Fibroblast of lung (primary cell): Measurements from ENCODE around the gene ART4. TPM values are rescaled to one million over a fixed set of nuclear protein-coding genes. Genes with fewer than 3 reads are reported as not detected.

Experiments
- DNase-seq, 2 donors: peaks; one replicate each; pipeline versions ENCODE4 v3.0.0 to v3.0.0-alpha.2; 2010; ENCODE audit warnings: low read depth in 2 of 2
- H2AFZ ChIP-seq: 2 replicates; pipeline ENCODE4 v1.5.1; 2012; ENCODE audit warnings: low read length, control low read depth, inconsistent platforms
- H3K27ac ChIP-seq: 2 replicates; pipeline ENCODE4 v1.5.1; 2011; ENCODE audit warnings: low read length, control low read depth; ENCODE audit not compliant: insufficient read depth
- H3K27me3 ChIP-seq: 2 replicates; pipeline ENCODE4 v1.5.1; 2011; ENCODE audit warnings: mild to moderate bottlenecking, low read length; ENCODE audit not compliant: control insufficient read depth, insufficient read depth
- H3K36me3 ChIP-seq: 2 replicates; pipeline ENCODE4 v1.5.1; 2011; ENCODE audit warnings: low read length; ENCODE audit not compliant: control insufficient read depth, insufficient read depth
- H3K4me1 ChIP-seq: 2 replicates; pipeline ENCODE4 v1.5.1; 2011; ENCODE audit warnings: low read length; ENCODE audit not compliant: control insufficient read depth, insufficient read depth; ENCODE audit errors: extremely low read depth
- H3K4me2 ChIP-seq: 2 replicates; pipeline ENCODE4 v1.5.1; 2011; ENCODE audit warnings: low read length, control low read depth; ENCODE audit not compliant: insufficient read depth; ENCODE audit errors: extremely low read depth
- H3K4me3 ChIP-seq, 4 experiments: fragments of 200-600 bp in 1 of 4; sonication (generic) in 1 of 4; replicated peaks in 1 of 4; 2 replicates each; pipeline ENCODE4 v1.5.1; 2011 to 2016; ENCODE audit warnings: low read length in 4 of 4, low read depth in 3 of 4, mild to moderate bottlenecking in 3 of 4, control low read depth in 2 of 4, inconsistent platforms in 1 of 4, mixed read lengths in 1 of 4; ENCODE audit not compliant: insufficient read depth in 1 of 4; ENCODE audit errors: control extremely low read depth in 1 of 4
- H3K79me2 ChIP-seq: 2 replicates; pipeline ENCODE4 v1.5.1; 2012; ENCODE audit warnings: mild to moderate bottlenecking, low read length, inconsistent platforms; ENCODE audit not compliant: control insufficient read depth, insufficient read depth
- H3K9ac ChIP-seq: 2 replicates; pipeline ENCODE4 v1.5.1; 2011; ENCODE audit warnings: mild to moderate bottlenecking, low read length, control low read depth; ENCODE audit not compliant: insufficient read depth
- H3K9me3 ChIP-seq: 2 replicates; pipeline ENCODE4 v1.5.1; 2012; ENCODE audit warnings: low read depth, low read length; ENCODE audit not compliant: control insufficient read depth, insufficient read depth
- H4K20me1 ChIP-seq: 2 replicates; pipeline ENCODE4 v1.5.1; 2011; ENCODE audit warnings: low read length; ENCODE audit not compliant: control insufficient read depth, insufficient read depth; ENCODE audit errors: extremely low read depth
- CTCF ChIP-seq, 2 donors: IDR thresholded peaks in 1 of 2; conservative IDR thresholded peaks in 1 of 2; 1 replicate in 1 of 2; 2 replicates in 1 of 2; pipeline ENCODE4 v1.5.1; 2011 to 2012; ENCODE audit warnings: low read length in 2 of 2, control low read depth in 1 of 2, inconsistent platforms in 1 of 2, low read depth in 1 of 2, mild to moderate bottlenecking in 1 of 2
- EZH2 ChIP-seq: IDR thresholded peaks from 2 replicates; pipeline ENCODE4 v1.5.1; 2012; ENCODE audit warnings: low read length, control low read depth, mild to moderate bottlenecking; ENCODE audit errors: missing control alignments
- polyA plus RNA-seq, 2 donors: library from polyadenylated mRNA; depleted of rRNA in 1 of 2; stranded (reverse) in 1 of 2; unstranded in 1 of 2; fragments of >200 nt; gene quantifications; 2 replicates each; pipeline ENCODE4 v1.2.1, GENCODE V29; 2011 to 2012; ENCODE audit warnings: missing spikeins in 1 of 2
- total RNA-seq: library from RNA; depleted of rRNA; stranded (reverse); fragments of >200 nt; gene quantifications from 2 replicates; pipeline ENCODE4 v1.2.1, GENCODE V29; 2014

Gene ART4
- total and polyA plus RNA-seq, 2 donors (not counting 1 experiment from before 2014, with no cell fraction given): not detected

- H3K4me2 ChIP-seq: no peak overlapping the region
- H3K9me3 ChIP-seq: no peaks in the 10 kb centered on the region
- no peak overlapping the region for H2AFZ ChIP-seq
- H3K27me3 ChIP-seq: no peaks in the 10 kb centered on the region
- no peaks in the 10 kb centered on the region for H3K36me3 ChIP-seq
- H3K27ac ChIP-seq: no peak overlapping the region
- no peak overlapping the region for H3K4me3 ChIP-seq
- H4K20me1 ChIP-seq: no peaks in the 10 kb centered on the region
- H3K4me1 ChIP-seq: no peaks in the 10 kb centered on the region
- no peak for TF ChIP-seq EZH2
- no peak for TF ChIP-seq CTCF (conservative IDR thresholded peaks at IDR 0.05 in 1 of 2, IDR thresholded peaks at IDR 0.05 in 1 of 2; ENCODE audit: low read depth in 1 of 2, low read length in 2 of 2)
- H3K79me2 ChIP-seq: peaks cover 7% of the 10 kb centered on the region
- H3K9ac ChIP-seq: no peak overlapping the region
- peak in 1 of 2 donors; percentile 88 for DNase-seq
These were observed 48.3 kb downstream of the ART4 start for GRCh38 chr12:14795028-14795448.

- no peak for DNase-seq
- Histone ChIP-seq H3K4me3 (no peak overlapping the region), H3K4me2 (no peak overlapping the region), H3K9me3 (no peaks in the 10 kb centered on the region), H3K36me3 (peaks cover 6% of the 10 kb centered on the region), H2AFZ (no peak overlapping the region), H3K27me3 (no peaks in the 10 kb centered on the region), H3K4me1 (no peaks in the 10 kb centered on the region), H3K27ac (no peak overlapping the region), H4K20me1 (no peaks in the 10 kb centered on the region), H3K79me2 (no peaks in the 10 kb centered on the region), H3K9ac (no peak overlapping the region)
- no peak for TF ChIP-seq CTCF (conservative IDR thresholded peaks at IDR 0.05 in 1 of 2, IDR thresholded peaks at IDR 0.05 in 1 of 2; ENCODE audit: low read depth in 1 of 2, low read length in 2 of 2)
- TF ChIP-seq EZH2: no peak
These were observed 57.8 kb downstream of the ART4 start for GRCh38 chr12:14785568-14785967.

- Histone ChIP-seq H3K9me3 (no peaks in the 10 kb centered on the region), H3K79me2 (no peaks in the 10 kb centered on the region), H4K20me1 (no peaks in the 10 kb centered on the region), H3K27ac (no peak overlapping the region), H2AFZ (no peak overlapping the region), H3K27me3 (no peaks in the 10 kb centered on the region), H3K4me2 (no peak overlapping the region), H3K36me3 (peaks cover 6% of the 10 kb centered on the region), H3K9ac (no peak overlapping the region), H3K4me1 (peaks cover 3% of the 10 kb centered on the region), H3K4me3 (no peak overlapping the region)
- TF ChIP-seq CTCF (conservative IDR thresholded peaks at IDR 0.05 in 1 of 2, IDR thresholded peaks at IDR 0.05 in 1 of 2; ENCODE audit: low read depth in 1 of 2, low read length in 2 of 2) (no peak), EZH2 (no peak)
- no peak for DNase-seq
These were observed 58.9 kb downstream of the ART4 start for GRCh38 chr12:14784471-14784870.
